Measurements from ENCODE around the gene MAPK8IP2. TPM values are rescaled to one million over a fixed set of nuclear protein-coding genes. Genes with fewer than 3 reads are reported as not detected.
A peak's percentile ranks its signal among the peaks of the same experiment; 100 is the strongest.

MAPK8IP2 gene
- total and polyA plus RNA-seq, 10 of the 15 experiments (the other 5 are each of a cell fraction or from before 2014, with no cell fraction given), result 0.01 to 0.13 (median 0.06) TPM; not detected in 4

DNA sequence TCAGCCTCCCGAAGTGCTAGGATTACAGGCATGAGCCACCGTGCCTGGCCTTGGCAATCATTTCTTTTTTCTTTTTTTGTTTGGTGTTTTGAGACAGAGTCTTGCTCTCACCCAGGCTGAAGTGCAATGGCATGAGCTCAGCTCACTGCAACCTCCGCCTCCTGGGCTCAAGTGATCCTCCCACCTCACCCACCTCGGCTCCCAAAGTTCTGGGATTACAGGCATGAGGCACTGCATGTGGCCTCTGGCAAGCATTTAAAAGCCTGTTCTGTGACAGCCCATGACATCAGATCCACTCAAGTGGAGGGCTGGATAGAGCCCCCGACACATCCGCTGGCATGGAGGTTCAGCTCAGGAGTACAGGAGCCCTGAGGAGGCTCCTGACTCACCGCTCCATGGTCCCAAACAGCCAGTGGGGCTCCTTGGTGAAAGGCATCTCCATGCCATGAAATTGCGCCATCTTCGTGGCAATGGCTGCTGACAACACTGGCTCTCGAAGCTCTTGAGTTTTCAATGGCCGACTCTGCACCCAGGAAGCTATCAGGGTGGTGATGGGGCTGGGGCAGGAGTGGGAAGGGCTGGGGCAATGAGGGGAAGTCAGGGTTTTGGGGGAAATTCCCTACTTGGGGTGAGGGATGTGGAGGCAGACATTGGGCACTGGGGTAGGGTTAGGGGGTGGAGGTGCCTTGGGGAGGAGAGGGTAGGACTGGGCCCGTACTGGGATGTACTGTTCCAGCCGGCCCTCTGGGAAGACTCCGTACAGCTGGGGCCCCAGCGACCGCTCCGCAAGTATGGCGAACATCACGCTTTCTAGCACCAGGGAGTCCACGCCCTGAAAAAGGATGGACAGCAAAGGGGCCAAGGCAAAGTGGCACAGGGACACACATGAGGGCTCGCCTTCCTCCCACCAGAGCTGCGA lies 19.3 kb upstream of the MAPK8IP2 start:
- FAIRE-seq, result no peak
- no peak for DNase-seq (ENCODE audit: low read depth, low spot score)
- TF ChIP-seq ZZZ3 (IDR thresholded peaks at IDR 0.05; ENCODE audit: control insufficient read depth, insufficient read length, low read depth) (no peak), NBN (IDR thresholded peaks at IDR 0.05) (no peak), POLR2AphosphoS5 (IDR thresholded peaks at IDR 0.05; ENCODE audit: low read length) (peak; percentile 8; the same call in 1 of the 2 replicates), SREBF1 (IDR thresholded peaks at IDR 0.05; ENCODE audit: low read length) (no peak), FOXK2 (IDR thresholded peaks at IDR 0.05) (no peak), SPI1 (IDR thresholded peaks at IDR 0.05; ENCODE audit: borderline replicate concordance, insufficient read depth, low read depth, low read length) (no peak), IKZF2 (IDR thresholded peaks at IDR 0.05) (no peak), MEF2A (IDR thresholded peaks at IDR 0.05; ENCODE audit: insufficient read depth, low read depth, low read length) (no peak)
- TF ChIP-seq, protein P1, sequence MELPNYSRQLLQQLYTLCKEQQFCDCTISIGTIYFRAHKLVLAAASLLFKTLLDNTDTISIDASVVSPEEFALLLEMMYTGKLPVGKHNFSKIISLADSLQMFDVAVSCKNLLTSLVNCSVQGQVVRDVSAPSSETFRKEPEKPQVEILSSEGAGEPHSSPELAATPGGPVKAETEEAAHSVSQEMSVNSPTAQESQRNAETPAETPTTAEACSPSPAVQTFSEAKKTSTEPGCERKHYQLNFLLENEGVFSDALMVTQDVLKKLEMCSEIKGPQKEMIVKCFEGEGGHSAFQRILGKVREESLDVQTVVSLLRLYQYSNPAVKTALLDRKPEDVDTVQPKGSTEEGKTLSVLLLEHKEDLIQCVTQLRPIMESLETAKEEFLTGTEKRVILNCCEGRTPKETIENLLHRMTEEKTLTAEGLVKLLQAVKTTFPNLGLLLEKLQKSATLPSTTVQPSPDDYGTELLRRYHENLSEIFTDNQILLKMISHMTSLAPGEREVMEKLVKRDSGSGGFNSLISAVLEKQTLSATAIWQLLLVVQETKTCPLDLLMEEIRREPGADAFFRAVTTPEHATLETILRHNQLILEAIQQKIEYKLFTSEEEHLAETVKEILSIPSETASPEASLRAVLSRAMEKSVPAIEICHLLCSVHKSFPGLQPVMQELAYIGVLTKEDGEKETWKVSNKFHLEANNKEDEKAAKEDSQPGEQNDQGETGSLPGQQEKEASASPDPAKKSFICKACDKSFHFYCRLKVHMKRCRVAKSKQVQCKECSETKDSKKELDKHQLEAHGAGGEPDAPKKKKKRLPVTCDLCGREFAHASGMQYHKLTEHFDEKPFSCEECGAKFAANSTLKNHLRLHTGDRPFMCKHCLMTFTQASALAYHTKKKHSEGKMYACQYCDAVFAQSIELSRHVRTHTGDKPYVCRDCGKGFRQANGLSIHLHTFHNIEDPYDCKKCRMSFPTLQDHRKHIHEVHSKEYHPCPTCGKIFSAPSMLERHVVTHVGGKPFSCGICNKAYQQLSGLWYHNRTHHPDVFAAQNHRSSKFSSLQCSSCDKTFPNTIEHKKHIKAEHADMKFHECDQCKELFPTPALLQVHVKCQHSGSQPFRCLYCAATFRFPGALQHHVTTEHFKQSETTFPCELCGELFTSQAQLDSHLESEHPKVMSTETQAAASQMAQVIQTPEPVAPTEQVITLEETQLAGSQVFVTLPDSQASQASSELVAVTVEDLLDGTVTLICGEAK (IDR thresholded peaks at IDR 0.05; ENCODE audit: borderline replicate concordance), result 0 out of 2 replicates have a peak, but pooled peaks have one; percentile 6
- TF ChIP-seq, protein P2, sequence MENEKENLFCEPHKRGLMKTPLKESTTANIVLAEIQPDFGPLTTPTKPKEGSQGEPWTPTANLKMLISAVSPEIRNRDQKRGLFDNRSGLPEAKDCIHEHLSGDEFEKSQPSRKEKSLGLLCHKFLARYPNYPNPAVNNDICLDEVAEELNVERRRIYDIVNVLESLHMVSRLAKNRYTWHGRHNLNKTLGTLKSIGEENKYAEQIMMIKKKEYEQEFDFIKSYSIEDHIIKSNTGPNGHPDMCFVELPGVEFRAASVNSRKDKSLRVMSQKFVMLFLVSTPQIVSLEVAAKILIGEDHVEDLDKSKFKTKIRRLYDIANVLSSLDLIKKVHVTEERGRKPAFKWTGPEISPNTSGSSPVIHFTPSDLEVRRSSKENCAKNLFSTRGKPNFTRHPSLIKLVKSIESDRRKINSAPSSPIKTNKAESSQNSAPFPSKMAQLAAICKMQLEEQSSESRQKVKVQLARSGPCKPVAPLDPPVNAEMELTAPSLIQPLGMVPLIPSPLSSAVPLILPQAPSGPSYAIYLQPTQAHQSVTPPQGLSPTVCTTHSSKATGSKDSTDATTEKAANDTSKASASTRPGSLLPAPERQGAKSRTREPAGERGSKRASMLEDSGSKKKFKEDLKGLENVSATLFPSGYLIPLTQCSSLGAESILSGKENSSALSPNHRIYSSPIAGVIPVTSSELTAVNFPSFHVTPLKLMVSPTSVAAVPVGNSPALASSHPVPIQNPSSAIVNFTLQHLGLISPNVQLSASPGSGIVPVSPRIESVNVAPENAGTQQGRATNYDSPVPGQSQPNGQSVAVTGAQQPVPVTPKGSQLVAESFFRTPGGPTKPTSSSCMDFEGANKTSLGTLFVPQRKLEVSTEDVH (IDR thresholded peaks at IDR 0.05; ENCODE audit: low read depth, partially characterized antibody), result no peak
- TF ChIP-seq, protein P3, sequence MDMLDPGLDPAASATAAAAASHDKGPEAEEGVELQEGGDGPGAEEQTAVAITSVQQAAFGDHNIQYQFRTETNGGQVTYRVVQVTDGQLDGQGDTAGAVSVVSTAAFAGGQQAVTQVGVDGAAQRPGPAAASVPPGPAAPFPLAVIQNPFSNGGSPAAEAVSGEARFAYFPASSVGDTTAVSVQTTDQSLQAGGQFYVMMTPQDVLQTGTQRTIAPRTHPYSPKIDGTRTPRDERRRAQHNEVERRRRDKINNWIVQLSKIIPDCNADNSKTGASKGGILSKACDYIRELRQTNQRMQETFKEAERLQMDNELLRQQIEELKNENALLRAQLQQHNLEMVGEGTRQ (IDR thresholded peaks at IDR 0.05; ENCODE audit: borderline replicate concordance, low read depth, low read length), result no peak
- TF ChIP-seq, protein P4, sequence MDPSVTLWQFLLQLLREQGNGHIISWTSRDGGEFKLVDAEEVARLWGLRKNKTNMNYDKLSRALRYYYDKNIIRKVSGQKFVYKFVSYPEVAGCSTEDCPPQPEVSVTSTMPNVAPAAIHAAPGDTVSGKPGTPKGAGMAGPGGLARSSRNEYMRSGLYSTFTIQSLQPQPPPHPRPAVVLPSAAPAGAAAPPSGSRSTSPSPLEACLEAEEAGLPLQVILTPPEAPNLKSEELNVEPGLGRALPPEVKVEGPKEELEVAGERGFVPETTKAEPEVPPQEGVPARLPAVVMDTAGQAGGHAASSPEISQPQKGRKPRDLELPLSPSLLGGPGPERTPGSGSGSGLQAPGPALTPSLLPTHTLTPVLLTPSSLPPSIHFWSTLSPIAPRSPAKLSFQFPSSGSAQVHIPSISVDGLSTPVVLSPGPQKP (IDR thresholded peaks at IDR 0.05; ENCODE audit: low read depth, low read length), result no peak
- Histone ChIP-seq H3K27me3 (replicated peaks in 1 of 2; ENCODE audit: control insufficient read depth in 2 of 2, insufficient read depth in 2 of 2, low read length in 1 of 2) (no peaks in the 10 kb centered on the region), H3K9me3 (replicated peaks; ENCODE audit: control insufficient read depth, insufficient read depth, low read length) (no peaks in the 10 kb centered on the region), H3K9ac (ENCODE audit: control insufficient read depth, insufficient read depth, low read length) (peak overlapping the region; percentile 82), H3K4me3 (peak overlapping the region; percentile 87), H4K20me1 (ENCODE audit: control insufficient read depth, insufficient read depth) (no peaks in the 10 kb centered on the region), H3K4me1 (ENCODE audit: control insufficient read depth, insufficient read depth, low read length) (peaks cover 15% of the 10 kb centered on the region), H3K79me2 (ENCODE audit: control insufficient read depth, insufficient read depth, low read length) (peaks cover 20% of the 10 kb centered on the region), H3K4me2 (ENCODE audit: control insufficient read depth, insufficient read depth) (peak overlapping the region; percentile 82), H3K36me3 (ENCODE audit: control insufficient read depth in 2 of 2, insufficient read depth in 2 of 2, low read length in 1 of 2) (peaks cover 4 to 6% of the 10 kb centered on the region in 2 experiments; a peak in 3 of 4 replicates), H3K27ac (ENCODE audit: control insufficient read depth, insufficient read depth) (peak overlapping the region; percentile 94), H2AFZ (ENCODE audit: control insufficient read depth, low read depth, low read length) (no peak overlapping the region)
- TSS peak; percentile 76 for BruUV-seq (replicated peaks)
- intact Hi-C loops (cut with micrococcal nuclease; ENCODE audit: unreplicated experiment) (loop anchor here (5.0 kb wide), 1 partner anchor 54 kb away; the partner anchor contains the start of gene SCO2), in situ Hi-C loops (cut with MboI) (no loop called here)
- SMC1A ChIA-PET (ENCODE audit: uncharacterized antibody, unreplicated experiment), result interaction anchor here (0.9 to 2.5 kb wide), 2 partner anchors 39 to 56 kb away, joined by 3 to 8 read pairs; partner anchors contain the start of gene SCO2
- RAD21 ChIA-PET (ENCODE audit: unreplicated experiment), result interaction anchor here (1.4 to 2.8 kb wide), 3 partner anchors 17 to 56 kb away, joined by 3 to 16 read pairs (median 7); partner anchors contain the start of gene SCO2
- no peak for ATAC-seq
- CTCF ChIA-PET, result interaction anchor here (0.6 to 3.0 kb wide), 5 partner anchors 18 to 1978 kb away, joined by 3 to 13 read pairs (median 4); partner anchors contain the start of gene SYCE3
- POLR2A ChIA-PET, result interaction anchor here (0.6 to 2.6 kb wide), 11 partner anchors 18 to 279 kb away, joined by 3 to 7 read pairs (median 4); partner anchors contain the start of genes ARSA, SYCE3 and TYMP
- 86% methylated on average over 22 of the region's 22 CpGs for WGBS (ENCODE audit: insufficient coverage, insufficient replicate concordance, low lambda C conversion rate, missing lambda C conversion rate)
